PC-9 (cell line): ENCODE results near the gene MAST2. TPM values are rescaled to one million over a fixed set of nuclear protein-coding genes. Genes with fewer than 3 reads are reported as not detected.

Experiments used
- BruUV-seq: library from RNA; stranded (reverse); fragments of 400-500 nt; replicated peaks from 2 replicates; lab custom pipeline; 2021; lab: Mats Ljungman, UMichigan
- CTCF ChIA-PET: fragments of 300-600 bp; sonication (Branson Sonifier 250); formaldehyde crosslinking; loops from one replicate; lab custom pipeline; 2022; ENCODE audit warnings: antibody characterized with exemption; lab: Charles Lee
- POLR2A ChIA-PET: fragments of 300-600 bp; sonication (Branson Sonifier 250); formaldehyde crosslinking; loops from one replicate; lab custom pipeline; 2022; ENCODE audit warnings: antibody characterized with exemption; ENCODE audit not compliant: unreplicated experiment; lab: Charles Lee
- DNase-seq, 2 experiments: peaks; one replicate each; pipeline versions ENCODE4 v3.0.0 to v3.0.0-alpha.2; 2015 to 2022; ENCODE audit warnings: mixed read lengths in 1 of 2
- H2AFZ ChIP-seq: fragments of 200-600 bp; sonication (generic); 2 replicates; pipeline ENCODE4 v1.8.1; 2017; ENCODE audit warnings: antibody characterized with exemption
- H3F3A ChIP-seq: fragments of 200-600 bp; sonication (generic); 2 replicates; pipeline ENCODE4 v1.8.1; 2017; ENCODE audit warnings: antibody characterized with exemption, mild to moderate bottlenecking, low read depth; ENCODE audit not compliant: insufficient read depth
- H3K27ac ChIP-seq: fragments of 200-600 bp; sonication (generic); 2 replicates; pipeline ENCODE4 v1.6.1; 2016; ENCODE audit warnings: mixed run types
- H3K27me3 ChIP-seq: fragments of 200-600 bp; sonication (generic); 2 replicates; pipeline ENCODE4 v1.6.1; 2016; ENCODE audit warnings: low read depth, mixed run types; ENCODE audit not compliant: insufficient read depth
- H3K36me3 ChIP-seq: fragments of 200-600 bp; sonication (generic); 2 replicates; pipeline ENCODE4 v1.6.1; 2016; ENCODE audit warnings: low read depth, mixed run types
- H3K4me1 ChIP-seq: fragments of 200-600 bp; sonication (generic); replicated peaks from 2 replicates; pipeline ENCODE4 v1.6.1; 2016; ENCODE audit warnings: mixed run types; ENCODE audit not compliant: insufficient read depth
- H3K4me2 ChIP-seq: fragments of 200-600 bp; sonication (generic); 2 replicates; pipeline ENCODE4 v1.6.1; 2017; ENCODE audit warnings: mixed run types
- H3K4me3 ChIP-seq: fragments of 200-600 bp; sonication (generic); 2 replicates; pipeline ENCODE4 v1.6.1; 2016; ENCODE audit warnings: mixed run types
- H3K79me2 ChIP-seq: fragments of 200-600 bp; sonication (generic); 2 replicates; pipeline ENCODE4 v1.6.1; 2017; ENCODE audit warnings: low read depth, mixed run types
- H3K9me2 ChIP-seq: fragments of 200-600 bp; sonication (generic); 2 replicates; pipeline ENCODE4 v1.8.1; 2017; ENCODE audit warnings: mild to moderate bottlenecking; ENCODE audit not compliant: insufficient read depth
- H3K9me3 ChIP-seq: fragments of 200-600 bp; sonication (generic); 2 replicates; pipeline ENCODE4 v1.8.1; 2016; ENCODE audit warnings: low read depth; ENCODE audit not compliant: insufficient read depth
- H4K20me1 ChIP-seq: fragments of 200-600 bp; sonication (generic); 2 replicates; pipeline ENCODE4 v1.8.1; 2017; ENCODE audit not compliant: insufficient read depth
- EZH2 ChIP-seq: fragments of 200-600 bp; sonication (generic); IDR thresholded peaks from 2 replicates; pipeline ENCODE4 v1.8.0; 2017; ENCODE audit warnings: antibody characterized with exemption, low read depth
- intact Hi-C: fragments of 100-400 bp; cut with micrococcal nuclease; formaldehyde crosslinking; loops from one replicate; pipeline ENCODE4 v1.10.0; 2022; ENCODE audit not compliant: unreplicated experiment
- total RNA-seq: library from RNA; stranded (reverse); gene quantifications from 2 replicates; pipeline ENCODE4 v1.2.3, GENCODE V29; 2021
- TF ChIP-seq, protein P1 (sequence below): fragments of 200-600 bp; sonication (generic); conservative IDR thresholded peaks from 2 replicates; pipeline ENCODE4 v1.6.1; 2017; ENCODE audit warnings: mixed run types, antibody characterized with exemption, mild to moderate bottlenecking, moderate library complexity

The MAST2 gene
- total RNA-seq, 1 experiment from 2014 or later = 58.8 TPM

DNA sequence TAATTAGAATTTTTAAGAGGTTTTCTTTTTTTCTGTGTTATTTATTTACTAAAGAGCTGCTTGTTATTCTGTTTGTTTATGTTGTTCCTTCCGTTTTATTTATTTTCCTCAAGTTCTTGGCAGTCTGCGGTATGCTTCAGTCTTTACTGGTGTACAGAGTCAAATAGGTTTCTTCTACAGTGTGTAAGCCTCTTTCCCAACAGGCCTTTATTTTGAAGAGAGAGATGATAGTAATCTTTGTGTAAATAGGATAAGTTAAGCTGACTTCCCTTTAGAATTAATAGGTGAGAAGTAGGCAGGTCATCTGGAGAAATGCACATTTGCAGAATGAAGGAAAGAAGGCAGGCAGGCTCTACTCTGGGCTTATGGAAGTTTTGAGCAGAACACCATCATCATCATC lies 23.8 kb downstream of the MAST2 start:
- intact Hi-C loops = no loop called here
- Histone ChIP-seq H3K4me2 (no peak overlapping the region), H3K36me3 (no peaks in the 10 kb centered on the region; the same call in 1 of the 2 replicates), H2AFZ (no peak overlapping the region), H4K20me1 (no peaks in the 10 kb centered on the region), H3F3A (no peaks in the 10 kb centered on the region), H3K27me3 (no peaks in the 10 kb centered on the region), H3K79me2 (no peaks in the 10 kb centered on the region), H3K4me3 (no peak overlapping the region), H3K9me2 (no peaks in the 10 kb centered on the region), H3K27ac (no peak overlapping the region), H3K9me3 (no peaks in the 10 kb centered on the region), H3K4me1 (no peaks in the 10 kb centered on the region)
- TF ChIP-seq EZH2 = no peak
- TF ChIP-seq, protein P1, sequence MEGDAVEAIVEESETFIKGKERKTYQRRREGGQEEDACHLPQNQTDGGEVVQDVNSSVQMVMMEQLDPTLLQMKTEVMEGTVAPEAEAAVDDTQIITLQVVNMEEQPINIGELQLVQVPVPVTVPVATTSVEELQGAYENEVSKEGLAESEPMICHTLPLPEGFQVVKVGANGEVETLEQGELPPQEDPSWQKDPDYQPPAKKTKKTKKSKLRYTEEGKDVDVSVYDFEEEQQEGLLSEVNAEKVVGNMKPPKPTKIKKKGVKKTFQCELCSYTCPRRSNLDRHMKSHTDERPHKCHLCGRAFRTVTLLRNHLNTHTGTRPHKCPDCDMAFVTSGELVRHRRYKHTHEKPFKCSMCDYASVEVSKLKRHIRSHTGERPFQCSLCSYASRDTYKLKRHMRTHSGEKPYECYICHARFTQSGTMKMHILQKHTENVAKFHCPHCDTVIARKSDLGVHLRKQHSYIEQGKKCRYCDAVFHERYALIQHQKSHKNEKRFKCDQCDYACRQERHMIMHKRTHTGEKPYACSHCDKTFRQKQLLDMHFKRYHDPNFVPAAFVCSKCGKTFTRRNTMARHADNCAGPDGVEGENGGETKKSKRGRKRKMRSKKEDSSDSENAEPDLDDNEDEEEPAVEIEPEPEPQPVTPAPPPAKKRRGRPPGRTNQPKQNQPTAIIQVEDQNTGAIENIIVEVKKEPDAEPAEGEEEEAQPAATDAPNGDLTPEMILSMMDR = no peak
- POLR2A ChIA-PET = no interaction called here
- BruUV-seq = no TSS peak
- CTCF ChIA-PET = no interaction called here
- DNase-seq = no peak

DNA sequence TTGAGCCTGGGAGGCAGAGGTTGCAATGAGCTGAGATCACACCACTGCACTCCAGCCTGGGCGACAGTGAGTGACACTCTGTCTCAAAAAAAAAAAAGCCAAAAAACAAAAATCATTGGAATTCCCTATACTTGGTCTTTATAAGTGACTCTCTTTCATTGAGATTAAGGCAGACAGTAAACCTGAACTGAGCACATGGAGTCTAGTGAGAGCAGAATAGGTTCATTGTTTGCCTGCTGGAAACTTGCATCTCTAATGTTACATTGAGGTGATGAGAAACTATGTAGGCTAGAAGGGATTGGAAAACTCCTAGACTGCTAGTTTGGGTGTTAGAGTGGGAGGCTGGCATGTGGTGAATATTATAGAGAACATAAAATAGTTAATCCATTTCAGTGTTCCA lies 25.4 kb downstream of the MAST2 start:
- no peaks in the 10 kb centered on the region for H4K20me1 ChIP-seq
- no peak overlapping the region for H2AFZ ChIP-seq
- intact Hi-C loops = no loop called here
- ChIA-PET CTCF (no interaction called here), POLR2A (no interaction called here)
- no peaks in the 10 kb centered on the region for H3K9me2 ChIP-seq
- no TSS peak for BruUV-seq
- H3K79me2 ChIP-seq = 0 out of 2 replicates have a peak, but pooled peaks cover 3% of the 10 kb centered on the region
- no peaks in the 10 kb centered on the region; the same call in 1 of the 2 replicates for H3K36me3 ChIP-seq
- no peaks in the 10 kb centered on the region for H3K4me1 ChIP-seq
- no peak overlapping the region for H3K4me3 ChIP-seq
- no peaks in the 10 kb centered on the region for H3K27me3 ChIP-seq
- no peak for DNase-seq
- TF ChIP-seq EZH2 = no peak
- TF ChIP-seq, protein P1 = no peak
- H3K27ac ChIP-seq = no peak overlapping the region
- H3K4me2 ChIP-seq = no peak overlapping the region
- H3K9me3 ChIP-seq = no peaks in the 10 kb centered on the region
- no peaks in the 10 kb centered on the region for H3F3A ChIP-seq

DNA sequence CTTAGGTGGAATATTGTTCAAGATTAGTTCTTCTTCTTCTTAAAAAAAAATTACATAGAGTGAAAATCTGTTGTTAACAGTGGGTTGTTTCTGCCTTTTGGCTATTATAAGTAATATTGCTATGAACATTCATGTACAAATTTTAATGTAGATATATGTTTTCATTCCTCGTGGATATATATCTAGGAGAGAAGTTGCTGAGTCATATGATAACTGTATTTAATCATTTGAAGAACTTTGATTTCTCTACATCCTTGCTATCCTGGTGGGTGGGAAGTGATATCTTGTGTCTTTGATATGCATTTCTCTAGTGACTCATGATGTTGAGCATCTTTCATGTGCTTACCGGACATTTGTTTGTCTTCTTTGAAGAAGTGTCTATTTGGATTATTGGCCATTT lies 29.9 kb downstream of the MAST2 start:
- no peak for TF ChIP-seq EZH2
- TF ChIP-seq, protein P1 = no peak
- intact Hi-C loops = no loop called here

More for the DNA sequence above, 29.9 kb downstream of the MAST2 start:
- no peak overlapping the region for H2AFZ ChIP-seq
- no peaks in the 10 kb centered on the region for H3K4me1 ChIP-seq
- ChIA-PET POLR2A (interaction anchor here (0.5 kb wide), 1 partner anchor 45 kb away, joined by 3 read pairs; no protein-coding TSS in a partner anchor), CTCF (no interaction called here)
- H3K27ac ChIP-seq = no peak overlapping the region
- peaks cover 12% of the 10 kb centered on the region; the same call in 1 of the 2 replicates for H3K79me2 ChIP-seq
- DNase-seq = no peak
- no peaks in the 10 kb centered on the region for H4K20me1 ChIP-seq
- 0 out of 2 replicates have a peak, but pooled peaks cover 3% of the 10 kb centered on the region for H3K36me3 ChIP-seq
- H3K4me2 ChIP-seq = no peak overlapping the region
- H3K9me3 ChIP-seq = no peaks in the 10 kb centered on the region
- BruUV-seq = no TSS peak
- no peaks in the 10 kb centered on the region for H3K27me3 ChIP-seq
- no peaks in the 10 kb centered on the region for H3F3A ChIP-seq
- no peaks in the 10 kb centered on the region for H3K9me2 ChIP-seq
- H3K4me3 ChIP-seq = no peak overlapping the region
